ENCODE measurements around the gene STK25. TPM values are rescaled to one million over a fixed set of nuclear protein-coding genes. Genes with fewer than 3 reads are reported as not detected.

STK25 gene
- total and polyA plus RNA-seq, 10 donors: 127 to 254 (median 172) TPM

GRCh38 chr2:241466230-241466629 lies 42.2 kb downstream of the STK25 start:
- TF ChIP-seq POLR2A (IDR thresholded peaks at IDR 0.05): no peak
- peak in 1 of 3 donors; percentile 25 for TF ChIP-seq POLR2AphosphoS5 (IDR thresholded peaks at IDR 0.05)
- Histone ChIP-seq H3K36me3 (peaks cover 0 to 62% (median 10%) of the 10 kb centered on the region in 6 donors), H3K9me3 (no peaks in the 10 kb centered on the region), H3K27me3 (replicated peaks in 1 of 7) (no peaks in the 10 kb centered on the region), H3K4me3 (no peak overlapping the region), H3K4me1 (no peaks in the 10 kb centered on the region), H3K27ac (no peak overlapping the region)
- intact Hi-C loops (cut with DNase I; ENCODE audit: low total_unique reads): no loop called here
- DNase-seq: no peak
- WGBS, 5 donors: 86 to 96% (median 91%) methylated on average over 5 to 10 of the region's 10 CpGs

- no peak for DNase-seq
- 76 to 86% (median 81%) methylated on average over 12 of the region's 12 CpGs for WGBS, 5 donors
- no peak for TF ChIP-seq POLR2AphosphoS5 (IDR thresholded peaks at IDR 0.05)
- TF ChIP-seq POLR2A (IDR thresholded peaks at IDR 0.05): no peak
- TF ChIP-seq CTCF (IDR thresholded peaks at IDR 0.05 in 8 of 11, conservative IDR thresholded peaks at IDR 0.05 in 3 of 11): no peak
Measured at GRCh38 chr2:241465543-241465942, 42.8 kb downstream of the STK25 start.

GRCh38 chr2:241463276-241464135 lies 44.9 kb downstream of the STK25 start:
- intact Hi-C loops (cut with DNase I; ENCODE audit: low total_unique reads): no loop called here

More at GRCh38 chr2:241465543-241465942, 42.8 kb downstream of the STK25 start:
- Histone ChIP-seq H3K4me3 (no peak overlapping the region), H3K36me3 (peaks cover 0 to 59% (median 10%) of the 10 kb centered on the region in 6 donors), H3K4me1 (no peaks in the 10 kb centered on the region), H3K27ac (no peak overlapping the region), H3K9me3 (no peaks in the 10 kb centered on the region), H3K27me3 (replicated peaks in 1 of 7) (no peaks in the 10 kb centered on the region)
- intact Hi-C loops (cut with DNase I; ENCODE audit: low total_unique reads): no loop called here

More at GRCh38 chr2:241463276-241464135, 44.9 kb downstream of the STK25 start:
- peak; percentile 8 for DNase-seq
- H3K36me3 ChIP-seq: peaks cover 0 to 42% (median 8%) of the 10 kb centered on the region in 6 donors
- no peaks in the 10 kb centered on the region for H3K9me3 ChIP-seq
- no peaks in the 10 kb centered on the region for H3K27me3 ChIP-seq (replicated peaks in 1 of 7)
- WGBS, 5 donors: 90 to 97% (median 93%) methylated on average over 18 of the region's 18 CpGs
- H3K27ac ChIP-seq: no peak overlapping the region
- H3K4me1 ChIP-seq: no peaks in the 10 kb centered on the region
- no peak overlapping the region for H3K4me3 ChIP-seq
- TF ChIP-seq CTCF (IDR thresholded peaks at IDR 0.05 in 8 of 11, conservative IDR thresholded peaks at IDR 0.05 in 3 of 11) (no peak), POLR2A (IDR thresholded peaks at IDR 0.05) (no peak), POLR2AphosphoS5 (IDR thresholded peaks at IDR 0.05) (no peak)
